Mucosa of gallbladder (tissue), 1 donor: Measurements from ENCODE around the gene DHCR24. TPM values are rescaled to one million over a fixed set of nuclear protein-coding genes. Genes with fewer than 3 reads are reported as not detected.

ENCODE experiments used
- DNase-seq: peaks from one replicate; pipeline ENCODE4 v3.0.0-alpha.2; 2020; ENCODE audit warnings: low spot score
- total RNA-seq: library from RNA; stranded (reverse); gene quantifications from one replicate; pipeline ENCODE4 v1.2.1, GENCODE V29; 2021
- donor health status: DM: no; HTN: no; CAD: no.

The DHCR24 gene
- total RNA-seq, 1 donor from 2014 or later = 463 TPM

DNA sequence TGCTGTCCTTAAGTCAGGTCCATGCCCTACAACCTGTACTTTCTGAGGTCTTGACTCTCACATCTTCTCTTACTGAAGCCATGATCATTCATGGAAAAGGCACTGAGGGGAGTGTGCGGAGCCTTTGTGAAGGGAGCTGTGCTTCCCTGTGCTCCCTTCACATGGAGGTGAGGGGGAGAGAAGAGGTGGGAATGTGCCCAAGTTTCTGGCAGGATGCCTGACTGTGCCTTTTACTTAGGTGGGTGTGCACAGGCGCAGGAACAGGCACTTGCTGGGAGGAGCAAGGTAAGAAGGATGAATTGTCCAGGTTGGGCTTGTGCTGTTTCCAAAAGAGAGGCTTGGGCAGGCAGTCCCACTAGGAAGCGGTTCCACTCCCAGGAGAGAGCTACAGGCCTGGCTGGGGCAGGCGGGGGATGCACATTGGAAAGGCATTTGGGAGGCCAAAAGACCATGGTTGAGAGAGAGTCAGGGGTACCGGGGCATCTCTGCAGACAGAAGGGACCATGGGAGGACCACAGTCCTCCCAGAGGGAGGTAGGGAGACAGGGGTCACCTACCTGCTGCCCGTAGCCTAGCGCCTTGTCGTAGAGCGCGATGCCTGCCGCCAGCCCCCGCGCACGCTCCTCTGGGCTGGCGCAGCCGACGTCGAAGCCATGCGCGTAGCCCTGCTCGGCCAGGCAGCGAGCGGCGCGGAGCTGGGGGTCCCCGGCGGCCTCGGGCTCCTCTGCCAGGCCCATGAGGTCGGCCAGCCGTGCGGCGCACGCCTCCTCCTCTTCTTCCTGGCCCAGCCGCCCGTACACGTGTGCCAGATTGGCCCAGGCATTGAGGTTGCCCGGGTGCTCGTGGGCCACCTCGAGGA is 86.7 kb downstream of the DHCR24 start:
- DNase-seq = no peak

Other genes starting within 250 kb of the DHCR24 start
- gene MROH7, start 245.4 kb downstream of the DHCR24 start, total RNA-seq = 8.0 TPM
- gene TTC4, start 171.3 kb downstream of the DHCR24 start, total RNA-seq = 14.0 TPM
- gene PARS2, start 122.7 kb downstream of the DHCR24 start, total RNA-seq = 6.3 TPM
- 24.9 TPM for gene TTC22, start 85.9 kb downstream of the DHCR24 start, total RNA-seq
- 2.3 TPM for gene TMEM61, start 93.4 kb upstream of the DHCR24 start, total RNA-seq
- gene BSND, start 111.7 kb upstream of the DHCR24 start, total RNA-seq = not detected
- gene PCSK9, start 152.4 kb upstream of the DHCR24 start, total RNA-seq = 10.2 TPM